HepG2 (cell line): ENCODE results near the gene TMEM79. TPM values are rescaled to one million over a fixed set of nuclear protein-coding genes. Genes with fewer than 3 reads are reported as not detected.
A peak's percentile ranks its signal among the peaks of the same experiment; 100 is the strongest.

Source experiments
- EHMT2 ChIP-seq: fragments of 200-600 bp; sonication (generic); IDR thresholded peaks from 2 replicates; pipeline ENCODE4 v1.7.0; 2017; ENCODE audit warnings: antibody characterized with exemption, low read depth, low read length, borderline replicate concordance
- FOXK1 ChIP-seq: sonication (generic); formaldehyde crosslinking; IDR thresholded peaks from 2 replicates; pipeline ENCODE4 v1.4.0; 2020; ENCODE audit warnings: low read depth, missing genetic modification reagents, borderline replicate concordance
- GRHL1 ChIP-seq: sonication (generic); formaldehyde crosslinking; conservative IDR thresholded peaks from 2 replicates; pipeline ENCODE4 v1.8.0; 2022; ENCODE audit warnings: missing genetic modification reagents
- KLF6 ChIP-seq: IDR thresholded peaks from 2 replicates; pipeline ENCODE4 v1.8.0; 2016; ENCODE audit warnings: missing biosample characterization, missing genetic modification reagents
- LCORL ChIP-seq, 2 experiments: fragments of 450-650 bp in 1 of 2; sonication (generic) in 1 of 2; formaldehyde crosslinking in 1 of 2; IDR thresholded peaks; 2 replicates each; pipeline versions ENCODE4 v1.5.0 to v1.6.1; 2017 to 2020; ENCODE audit warnings: antibody characterized with exemption in 1 of 2, missing genetic modification reagents in 1 of 2
- MYC ChIP-seq: sonication (generic); formaldehyde crosslinking; IDR thresholded peaks from 2 replicates; pipeline ENCODE4 v1.9.0; 2021; ENCODE audit warnings: missing genetic modification reagents, borderline replicate concordance
- SMARCC2 ChIP-seq: fragments of 450-650 bp; IDR thresholded peaks from 2 replicates; pipeline ENCODE4 v1.6.1; 2017; ENCODE audit warnings: antibody characterized with exemption, mild to moderate bottlenecking
- SNAI1 ChIP-seq: sonication (generic); formaldehyde crosslinking; IDR thresholded peaks from 2 replicates; pipeline ENCODE4 v1.5.0; 2020; ENCODE audit warnings: mild to moderate bottlenecking, missing genetic modification reagents, borderline replicate concordance
- SP2 ChIP-seq: sonication (generic); formaldehyde crosslinking; IDR thresholded peaks from 2 replicates; pipeline ENCODE4 v1.5.1; 2020; ENCODE audit warnings: mild to moderate bottlenecking, missing genetic modification reagents
- THAP8 ChIP-seq: sonication (generic); formaldehyde crosslinking; IDR thresholded peaks from 2 replicates; pipeline ENCODE4 v1.5.1; 2020; ENCODE audit warnings: missing genetic modification reagents, mild to moderate bottlenecking, borderline replicate concordance
- TOPORS ChIP-seq: sonication (generic); formaldehyde crosslinking; IDR thresholded peaks from 2 replicates; pipeline ENCODE4 v1.8.0; 2023; ENCODE audit warnings: mild to moderate bottlenecking, missing genetic modification reagents
- ZBTB46 ChIP-seq: sonication (generic); formaldehyde crosslinking; IDR thresholded peaks from 2 replicates; pipeline ENCODE4 v1.4.0; 2020; ENCODE audit warnings: mild to moderate bottlenecking, missing genetic modification reagents, borderline replicate concordance
- ZBTB49 ChIP-seq: sonication (generic); formaldehyde crosslinking; IDR thresholded peaks from 2 replicates; pipeline ENCODE4 v1.4.0; 2020; ENCODE audit warnings: missing genetic modification reagents, borderline replicate concordance
- ZNF207 ChIP-seq: fragments of 450-650 bp; IDR thresholded peaks from 2 replicates; pipeline ENCODE4 v1.6.1; 2016; ENCODE audit warnings: antibody characterized with exemption, borderline replicate concordance
- ZNF292 ChIP-seq: sonication (generic); formaldehyde crosslinking; IDR thresholded peaks from 2 replicates; pipeline ENCODE4 v1.8.1; 2022; ENCODE audit warnings: mild to moderate bottlenecking, low read depth, missing genetic modification reagents, borderline replicate concordance
- ZNF503 ChIP-seq: sonication (generic); formaldehyde crosslinking; IDR thresholded peaks from 2 replicates; pipeline ENCODE4 v1.4.0; 2020; ENCODE audit warnings: missing genetic modification reagents
- ZNF598 ChIP-seq: sonication (generic); formaldehyde crosslinking; IDR thresholded peaks from 2 replicates; pipeline ENCODE4 v1.5.1; 2020; ENCODE audit warnings: mild to moderate bottlenecking, missing genetic modification reagents, borderline replicate concordance
- ZNF605 ChIP-seq: sonication (generic); formaldehyde crosslinking; IDR thresholded peaks from 2 replicates; pipeline ENCODE4 v1.8.0; 2022; ENCODE audit warnings: mild to moderate bottlenecking, missing genetic modification reagents
- ZNF672 ChIP-seq: sonication (generic); formaldehyde crosslinking; IDR thresholded peaks from 2 replicates; pipeline ENCODE4 v1.8.1; 2022; ENCODE audit warnings: missing genetic modification reagents
- ZNF724P ChIP-seq: sonication (generic); formaldehyde crosslinking; IDR thresholded peaks from 2 replicates; pipeline ENCODE4 v1.8.0; 2022; ENCODE audit warnings: missing genetic modification reagents, borderline replicate concordance
- polyA plus RNA-seq, 8 experiments: library from polyadenylated mRNA; depleted of rRNA in 3 of 8; stranded (reverse) in 7 of 8; unstranded in 1 of 8; fragments of >200 nt; fragmentation: Illumina TruSeq in 4 of 8; extraction: Trizol in 4 of 8; gene quantifications; 2 replicates each; pipeline versions ENCODE4 v1.2.1 to v1.2.3, GENCODE V29; 2011 to 2016; ENCODE audit warnings: low read depth in 4 of 8, missing spikeins in 1 of 8, mixed read lengths in 1 of 8; ENCODE audit not compliant: insufficient read depth in 1 of 8
- total RNA-seq, 5 experiments: library from RNA; depleted of rRNA; stranded (reverse); fragments of >200 nt; fragmentation: Illumina TruSeq; extraction: Trizol; gene quantifications; 2 replicates each; pipeline ENCODE4 v1.2.3, GENCODE V29; 2016; ENCODE audit warnings: low read depth in 1 of 5

The TMEM79 gene
- total and polyA plus RNA-seq, 2 of the 13 experiments (the other 11 are each of a cell fraction or from before 2014, with no cell fraction given): 1.2 to 1.9 TPM

GRCh38 chr1:156282479-156283222 is 1.5 kb upstream of the TMEM79 start, which contains the start of gene SMG5 (continued):
- TF ChIP-seq SP2 (CRISPR knock-in tag): no peak
- TF ChIP-seq MYC (CRISPR knock-in tag): peak; percentile 83
- no peak for TF ChIP-seq GRHL1 (CRISPR knock-in tag)
- no peak for TF ChIP-seq ZBTB46
- TF ChIP-seq ZNF503: 0 out of 2 replicates have a peak, but pooled peaks have one; percentile 35
- TF ChIP-seq ZNF207: no peak
- no peak for TF ChIP-seq ZNF672
- TF ChIP-seq FOXK1 (CRISPR knock-in tag): peak; percentile 91
- TF ChIP-seq EHMT2: no peak
- peak; percentile 82; the same call in 1 of the 2 replicates for TF ChIP-seq KLF6 (CRISPR knock-in tag)
- no peak for TF ChIP-seq SNAI1
- TF ChIP-seq SMARCC2: no peak
- 0 out of 2 replicates have a peak, but pooled peaks have one; percentile 62 for TF ChIP-seq ZNF598 (CRISPR knock-in tag)
- TF ChIP-seq TOPORS (CRISPR knock-in tag): no peak; the same call in 1 of the 2 replicates
- TF ChIP-seq ZNF724P (CRISPR knock-in tag): no peak; the same call in 1 of the 2 replicates
- TF ChIP-seq ZNF292: peak; percentile 16; the same call in 1 of the 2 replicates
- TF ChIP-seq LCORL (IDR thresholded peaks at IDR 0.05): no peak
- TF ChIP-seq LCORL (CRISPR knock-in tag; IDR thresholded peaks at IDR 0.05): peak; percentile 85; the same call in 1 of the 2 replicates
- TF ChIP-seq ZNF605 (CRISPR knock-in tag): peak; percentile 56; the same call in 1 of the 2 replicates
- no peak for TF ChIP-seq ZBTB49 (CRISPR knock-in tag)
- peak; percentile 58; the same call in 1 of the 2 replicates for TF ChIP-seq THAP8
